Measurements from ENCODE around the gene NDUFA8. TPM values are rescaled to one million over a fixed set of nuclear protein-coding genes. Genes with fewer than 3 reads are reported as not detected.

The NDUFA8 gene
- total RNA-seq (2014; rRNA removed; shearing (Covaris generic)), result 43.9 and 47.2 TPM in 2 replicates

DNA sequence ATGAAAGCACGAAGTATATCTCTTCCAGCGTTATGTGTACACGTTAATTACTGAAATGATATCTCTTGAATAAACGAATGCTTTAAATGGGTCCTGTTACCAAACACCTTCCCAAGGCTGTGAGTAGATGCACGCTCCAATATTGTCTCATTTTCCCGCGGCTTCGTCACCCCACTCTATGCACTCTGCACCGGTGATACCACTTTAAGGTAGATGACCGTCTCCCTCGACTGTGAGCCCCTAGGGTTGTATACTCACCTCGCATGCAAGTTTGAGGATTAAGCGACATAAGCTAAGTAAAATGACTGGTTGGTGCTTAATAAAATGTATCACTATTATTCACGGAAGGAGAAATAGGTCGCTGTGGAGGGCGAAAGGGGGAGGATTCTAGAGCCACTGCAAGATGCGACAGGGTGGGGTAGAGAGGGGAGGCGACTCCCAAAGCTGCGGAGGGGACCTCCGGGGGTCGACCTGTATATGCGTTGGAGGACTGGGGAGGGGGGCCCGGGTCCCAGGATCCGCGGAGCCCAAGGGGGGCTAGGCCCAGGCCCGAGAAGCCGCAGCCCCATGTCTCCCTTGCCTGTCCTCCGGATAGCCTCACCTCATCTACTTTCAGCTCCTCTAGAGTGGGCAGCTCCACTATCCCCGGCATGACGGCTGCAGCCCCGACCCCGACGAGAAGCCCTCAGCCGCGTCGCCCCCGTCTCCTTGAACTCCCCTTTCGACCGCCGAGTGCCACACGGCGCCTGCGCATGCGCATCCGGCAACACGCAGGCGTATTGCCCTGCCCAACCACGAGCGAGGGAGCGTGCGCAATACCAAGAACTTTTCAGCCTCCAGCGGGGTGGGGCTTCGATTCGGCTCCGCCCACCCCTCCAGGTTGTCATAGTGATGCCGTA is at the start of gene NDUFA8, which contains the start of gene MORN5:
Gene NDUFA8, minus strand, starts transcription at position 754 of the 899 bp plus-strand sequence. Its CDS starts 102 bp downstream, at position 652.
Gene MORN5, plus strand, starts transcription at position 883 of the 899 bp plus-strand sequence. CDS start 65 bp downstream, outside the sequence.
- Histone ChIP-seq H3K36me3 (replicated peaks; ENCODE audit: control insufficient read depth, insufficient read depth, low read length) (no peaks in the 10 kb centered on the region), H3K27me3 (ENCODE audit: control insufficient read depth, insufficient read depth, low read length) (no peaks in the 10 kb centered on the region), H3K4me3 (ENCODE audit: insufficient read depth, low read depth, low read length) (peak within 1 kb of the TSS; percentile 99)
- peak; percentile 98 for DNase-seq

- Histone ChIP-seq H3K27me3 (ENCODE audit: control insufficient read depth, insufficient read depth, low read length) (peaks cover 2% of the 10 kb centered on the region), H3K4me3 (ENCODE audit: insufficient read depth, low read depth, low read length) (no peak overlapping the region), H3K36me3 (replicated peaks; ENCODE audit: control insufficient read depth, insufficient read depth, low read length) (no peaks in the 10 kb centered on the region)
- DNase-seq, result no peak
These were observed 47.5 kb upstream of the NDUFA8 start for GRCh38 chr9:122207096-122207495.

DNA sequence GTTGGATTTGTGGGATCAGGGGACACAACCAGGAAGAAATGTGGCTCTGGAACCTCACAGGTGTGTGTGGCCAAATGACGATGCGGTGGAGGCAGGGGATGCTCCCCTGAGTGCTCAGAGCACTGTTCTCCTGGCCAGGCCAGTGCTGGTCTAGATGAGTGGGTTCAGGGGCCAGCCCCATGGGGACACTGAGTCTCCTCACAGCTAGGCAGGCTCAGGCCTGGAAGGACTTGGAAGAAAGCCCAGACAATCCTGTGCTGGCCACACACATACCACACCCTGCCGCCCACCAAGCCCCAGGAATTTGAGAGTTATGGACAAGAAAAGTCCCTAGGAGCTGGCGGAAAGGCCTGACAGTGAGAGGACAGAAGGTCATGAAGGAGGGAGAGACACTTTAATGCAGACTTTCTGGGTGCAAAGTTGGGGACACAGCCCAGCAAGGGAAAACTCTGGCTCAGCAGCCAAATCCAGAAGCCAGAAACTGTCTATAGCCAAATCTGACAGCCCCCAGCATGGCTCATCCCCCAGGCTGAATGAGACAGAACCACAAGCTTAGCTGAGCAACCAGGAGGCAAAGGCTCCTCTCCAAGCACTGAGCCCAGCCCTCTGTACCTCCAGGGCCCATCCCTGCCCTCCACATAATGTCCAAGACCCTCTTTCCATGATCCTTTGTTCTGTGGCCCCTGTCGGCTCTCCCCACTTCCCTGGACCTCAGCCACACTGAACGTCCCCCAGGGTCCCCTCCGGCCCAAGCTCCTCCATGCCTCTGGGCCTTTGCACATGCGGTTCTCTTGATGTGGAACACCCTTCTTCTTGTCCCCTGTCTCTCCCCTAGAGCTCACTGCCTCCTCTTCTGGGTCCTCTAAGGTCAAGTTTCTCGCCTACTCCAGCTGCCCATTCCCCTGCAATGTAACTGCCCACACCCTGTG is 46.8 kb upstream of the NDUFA8 start:
- no peak for DNase-seq

GRCh38 chr9:122205176-122205575 is 45.6 kb upstream of the NDUFA8 start:
- no peak for DNase-seq
- no peaks in the 10 kb centered on the region for H3K36me3 ChIP-seq (replicated peaks; ENCODE audit: control insufficient read depth, insufficient read depth, low read length)
- H3K27me3 ChIP-seq (ENCODE audit: control insufficient read depth, insufficient read depth, low read length), result no peaks in the 10 kb centered on the region
- no peak overlapping the region for H3K4me3 ChIP-seq (ENCODE audit: insufficient read depth, low read depth, low read length)

More for the DNA sequence above, 46.8 kb upstream of the NDUFA8 start:
- no peaks in the 10 kb centered on the region for H3K36me3 ChIP-seq (replicated peaks; ENCODE audit: control insufficient read depth, insufficient read depth, low read length)
- no peaks in the 10 kb centered on the region for H3K27me3 ChIP-seq (ENCODE audit: control insufficient read depth, insufficient read depth, low read length)
- H3K4me3 ChIP-seq (ENCODE audit: insufficient read depth, low read depth, low read length), result no peak overlapping the region

DNA sequence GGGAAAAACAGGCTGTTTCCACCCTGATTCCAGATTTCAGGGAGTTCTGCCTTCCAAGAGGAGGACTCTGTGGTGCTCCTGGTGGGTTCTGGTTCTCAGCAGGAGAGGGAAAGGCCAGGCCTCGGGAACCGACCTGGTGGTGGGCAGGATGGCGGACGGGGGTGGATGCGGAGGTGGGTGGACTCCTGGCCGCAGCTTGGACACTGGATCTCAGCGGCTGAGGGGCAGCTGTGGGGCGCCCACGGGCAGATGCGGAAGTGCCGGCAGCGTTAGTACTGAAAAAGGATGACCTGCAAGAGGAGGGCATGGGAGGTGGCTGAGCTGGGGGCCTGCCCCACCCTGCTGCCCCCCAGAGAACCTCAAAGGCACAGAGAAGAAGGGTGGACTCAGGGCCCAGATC is 44.9 kb upstream of the NDUFA8 start:
- no peak overlapping the region for H3K4me3 ChIP-seq (ENCODE audit: insufficient read depth, low read depth, low read length)
- no peak for DNase-seq
- no peaks in the 10 kb centered on the region for H3K27me3 ChIP-seq (ENCODE audit: control insufficient read depth, insufficient read depth, low read length)
- H3K36me3 ChIP-seq (replicated peaks; ENCODE audit: control insufficient read depth, insufficient read depth, low read length), result no peaks in the 10 kb centered on the region

DNA sequence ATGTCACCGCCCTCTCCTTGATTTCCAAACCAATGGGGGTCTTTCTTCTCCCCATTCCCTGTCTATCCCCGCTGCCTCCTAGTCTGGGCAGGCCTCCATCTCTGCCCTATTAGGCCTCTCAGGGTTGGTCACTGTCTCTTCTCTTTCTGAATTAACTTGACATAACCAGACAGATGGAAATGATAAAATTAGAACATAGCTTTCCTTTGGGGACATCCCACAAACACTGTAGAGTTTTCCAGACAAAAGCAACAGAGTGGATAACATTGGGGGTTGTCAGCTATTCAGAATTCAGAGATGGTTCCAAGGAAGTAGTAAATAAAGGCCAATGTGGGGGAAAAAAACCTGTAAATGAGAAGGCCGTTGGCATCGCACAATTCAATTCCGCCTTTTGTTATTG is 44.5 kb upstream of the NDUFA8 start:
- no peak overlapping the region for H3K4me3 ChIP-seq (ENCODE audit: insufficient read depth, low read depth, low read length)
- no peak for DNase-seq
- H3K36me3 ChIP-seq (replicated peaks; ENCODE audit: control insufficient read depth, insufficient read depth, low read length), result no peaks in the 10 kb centered on the region
- H3K27me3 ChIP-seq (ENCODE audit: control insufficient read depth, insufficient read depth, low read length), result no peaks in the 10 kb centered on the region

GRCh38 chr9:122202111-122202510 is 42.5 kb upstream of the NDUFA8 start:
- no peaks in the 10 kb centered on the region for H3K27me3 ChIP-seq (ENCODE audit: control insufficient read depth, insufficient read depth, low read length)
- DNase-seq, result no peak
- no peak overlapping the region for H3K4me3 ChIP-seq (ENCODE audit: insufficient read depth, low read depth, low read length)
- no peaks in the 10 kb centered on the region for H3K36me3 ChIP-seq (replicated peaks; ENCODE audit: control insufficient read depth, insufficient read depth, low read length)

GRCh38 chr9:122201641-122202040 is 42.1 kb upstream of the NDUFA8 start:
- H3K27me3 ChIP-seq (ENCODE audit: control insufficient read depth, insufficient read depth, low read length), result no peaks in the 10 kb centered on the region
- H3K36me3 ChIP-seq (replicated peaks; ENCODE audit: control insufficient read depth, insufficient read depth, low read length), result no peaks in the 10 kb centered on the region
- DNase-seq, result no peak
- no peak overlapping the region for H3K4me3 ChIP-seq (ENCODE audit: insufficient read depth, low read depth, low read length)

- H3K36me3 ChIP-seq (replicated peaks; ENCODE audit: control insufficient read depth, insufficient read depth, low read length), result no peaks in the 10 kb centered on the region
- no peak for DNase-seq
- H3K4me3 ChIP-seq (ENCODE audit: insufficient read depth, low read depth, low read length), result no peak overlapping the region
- no peaks in the 10 kb centered on the region for H3K27me3 ChIP-seq (ENCODE audit: control insufficient read depth, insufficient read depth, low read length)
These were observed 41.5 kb upstream of the NDUFA8 start for GRCh38 chr9:122200960-122201595.

DNA sequence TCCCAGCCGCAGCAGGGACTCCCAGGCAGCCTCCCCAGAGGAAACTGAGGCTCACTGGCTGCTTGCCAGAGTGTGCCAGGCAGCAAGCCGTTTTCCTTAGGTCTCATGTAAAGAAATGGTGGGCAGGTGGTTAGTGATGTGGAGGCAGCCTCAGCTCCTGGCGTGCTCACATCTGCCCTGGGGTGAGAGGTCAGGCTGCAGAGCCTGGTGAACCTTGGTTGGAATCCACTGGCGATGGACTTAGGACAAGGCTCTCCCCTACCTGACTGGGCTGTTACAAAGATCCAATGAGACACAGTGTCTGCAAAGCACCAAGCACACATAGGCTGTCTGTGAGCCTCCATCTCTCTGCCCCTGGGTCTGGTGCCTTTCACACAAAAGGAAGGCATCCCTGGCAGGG is 38.3 kb upstream of the NDUFA8 start:
- no peak overlapping the region for H3K4me3 ChIP-seq (ENCODE audit: insufficient read depth, low read depth, low read length)
- DNase-seq, result no peak
- no peaks in the 10 kb centered on the region for H3K36me3 ChIP-seq (replicated peaks; ENCODE audit: control insufficient read depth, insufficient read depth, low read length)
- no peaks in the 10 kb centered on the region for H3K27me3 ChIP-seq (ENCODE audit: control insufficient read depth, insufficient read depth, low read length)

DNA sequence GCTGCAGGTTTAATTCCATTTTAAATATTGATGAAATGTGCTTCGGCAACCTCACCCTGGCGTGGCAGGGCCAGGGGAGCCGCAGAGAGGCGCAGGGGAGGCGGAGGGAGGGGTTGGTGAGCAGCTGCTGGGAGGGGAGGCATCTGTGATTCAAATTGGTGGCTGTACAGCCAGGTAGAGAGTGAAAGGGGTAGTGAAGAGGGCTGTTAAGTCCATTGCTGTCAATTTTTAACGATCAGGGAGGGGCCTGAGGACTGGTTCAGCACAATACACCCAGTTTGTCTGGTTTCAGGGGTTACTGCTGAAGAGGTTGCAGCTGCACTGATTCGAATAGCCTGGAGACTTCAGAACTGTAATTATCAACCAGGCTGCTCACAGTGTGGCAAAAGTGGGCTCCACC is 37.8 kb upstream of the NDUFA8 start:
- H3K4me3 ChIP-seq (ENCODE audit: insufficient read depth, low read depth, low read length), result no peak overlapping the region
- H3K36me3 ChIP-seq (replicated peaks; ENCODE audit: control insufficient read depth, insufficient read depth, low read length), result no peaks in the 10 kb centered on the region
- no peaks in the 10 kb centered on the region for H3K27me3 ChIP-seq (ENCODE audit: control insufficient read depth, insufficient read depth, low read length)
- DNase-seq, result peak; percentile 67

- no peaks in the 10 kb centered on the region for H3K27me3 ChIP-seq (ENCODE audit: control insufficient read depth, insufficient read depth, low read length)
- no peak overlapping the region for H3K4me3 ChIP-seq (ENCODE audit: insufficient read depth, low read depth, low read length)
- no peaks in the 10 kb centered on the region for H3K36me3 ChIP-seq (replicated peaks; ENCODE audit: control insufficient read depth, insufficient read depth, low read length)
- no peak for DNase-seq
These were observed 36.3 kb upstream of the NDUFA8 start for GRCh38 chr9:122195875-122196274.

DNA sequence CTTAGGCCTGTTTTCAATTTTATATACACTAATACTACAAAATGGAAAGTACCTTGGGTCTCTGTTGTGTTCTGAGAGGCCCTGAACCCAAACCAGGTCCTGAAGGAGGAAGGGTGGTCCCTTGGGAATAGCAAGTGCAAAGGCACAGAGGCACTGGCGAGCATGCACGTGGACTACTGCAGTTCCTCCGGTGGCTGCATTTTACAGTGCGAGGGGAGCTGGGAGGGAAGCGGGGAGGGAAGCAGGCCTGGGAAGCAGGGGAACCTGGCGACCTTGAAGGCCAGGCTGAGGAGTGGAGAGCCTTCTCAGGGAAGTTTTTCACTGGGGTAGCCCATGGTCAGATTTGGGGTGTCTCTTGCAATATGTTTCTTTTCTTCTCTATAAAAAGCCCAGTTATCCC is 34.1 kb upstream of the NDUFA8 start:
- H3K27me3 ChIP-seq (ENCODE audit: control insufficient read depth, insufficient read depth, low read length), result no peaks in the 10 kb centered on the region
- DNase-seq, result no peak
- H3K36me3 ChIP-seq (replicated peaks; ENCODE audit: control insufficient read depth, insufficient read depth, low read length), result no peaks in the 10 kb centered on the region
- no peak overlapping the region for H3K4me3 ChIP-seq (ENCODE audit: insufficient read depth, low read depth, low read length)

DNA sequence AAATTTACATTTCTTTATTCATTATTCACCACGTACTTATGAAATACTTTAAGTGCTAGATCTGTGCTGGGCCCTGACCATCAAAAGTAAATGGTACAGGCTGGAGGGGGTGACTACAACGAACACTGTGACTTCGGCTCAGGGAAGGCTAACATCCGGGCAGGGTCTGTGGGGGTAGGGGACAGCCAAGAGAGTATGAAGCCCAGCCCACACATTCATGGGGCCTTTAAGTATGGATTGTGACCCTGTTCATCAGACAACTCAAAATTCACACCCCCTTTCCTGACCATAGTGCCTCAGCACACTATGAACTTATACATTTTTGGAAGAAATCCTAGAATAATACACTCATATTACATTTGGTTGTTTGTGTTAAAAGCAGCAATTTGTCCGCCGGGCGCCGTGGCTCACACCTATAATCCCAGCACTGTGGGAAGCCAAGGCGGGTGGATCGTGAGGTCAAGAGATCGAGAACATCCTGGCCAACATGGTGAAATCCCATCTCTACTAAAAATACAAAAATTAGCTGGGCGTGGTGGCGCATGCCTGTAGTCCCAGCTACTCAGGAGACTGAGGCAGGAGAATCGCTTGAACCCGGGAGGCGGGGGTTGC is 33.4 kb upstream of the NDUFA8 start:
- Histone ChIP-seq H3K27me3 (ENCODE audit: control insufficient read depth, insufficient read depth, low read length) (no peaks in the 10 kb centered on the region), H3K36me3 (replicated peaks; ENCODE audit: control insufficient read depth, insufficient read depth, low read length) (no peaks in the 10 kb centered on the region), H3K4me3 (ENCODE audit: insufficient read depth, low read depth, low read length) (no peak overlapping the region)
- DNase-seq, result no peak

All from H7 (cell line).